B cell (primary cell): ENCODE results near the gene CERT1. TPM values are rescaled to one million over a fixed set of nuclear protein-coding genes. Genes with fewer than 3 reads are reported as not detected.
A peak's percentile ranks its signal among the peaks of the same experiment; 100 is the strongest.

Source experiments
- ATAC-seq: fragments of 200-7000 bp; cut with Tn5 transposase; one replicate; pipeline ENCODE4 v1.10.0; 2021; ENCODE audit warnings: low read depth, mild to moderate bottlenecking, moderate number of reproducible peaks, moderate library complexity
- CTCF ChIA-PET: fragments of 350-600 bp; sonication (Branson Sonifier 250); formaldehyde crosslinking; loops from one replicate; lab custom pipeline; 2021; ENCODE audit warnings: antibody characterized with exemption, inconsistent platforms; lab: Charles Lee
- POLR2A ChIA-PET: fragments of 350-600 bp; sonication (Branson Sonifier 250); formaldehyde crosslinking; loops from one replicate; lab custom pipeline; 2021; ENCODE audit warnings: antibody characterized with exemption; lab: Charles Lee
- DNase-seq: peaks from one replicate; pipeline ENCODE4 v3.0.0; 2013
- H2AFZ ChIP-seq: 2 replicates; pipeline ENCODE4 v1.6.1; 2012; ENCODE audit warnings: mild to moderate bottlenecking, low read depth, low read length; ENCODE audit not compliant: insufficient read depth, poor library complexity, severe bottlenecking
- H3K27ac ChIP-seq, 2 donors: 1 replicate in 1 of 2; 2 replicates in 1 of 2; pipeline ENCODE4 v1.5.1; 2012 to 2013; ENCODE audit warnings: low read length in 2 of 2, mild to moderate bottlenecking in 2 of 2, moderate library complexity in 1 of 2
- H3K27me3 ChIP-seq, 4 experiments: fragments of 200-600 bp in 1 of 4; sonication (generic) in 1 of 4; replicated peaks in 1 of 4; 1 replicate in 2 of 4; 2 replicates in 2 of 4; pipeline versions ENCODE4 v1.6.1 to v1.7.0; 2013 to 2016; ENCODE audit warnings: low read length in 3 of 4, mild to moderate bottlenecking in 2 of 4, mixed read lengths in 1 of 4, moderate library complexity in 1 of 4; ENCODE audit not compliant: insufficient read depth in 4 of 4, control insufficient read depth in 3 of 4; ENCODE audit errors: control extremely low read depth in 1 of 4
- H3K36me3 ChIP-seq, 2 experiments: replicated peaks in 1 of 2; 1 replicate in 1 of 2; 2 replicates in 1 of 2; pipeline versions ENCODE4 v1.6.1 to v1.7.1; 2013; ENCODE audit warnings: low read length in 1 of 2; ENCODE audit not compliant: insufficient read depth in 2 of 2, control insufficient read depth in 1 of 2; ENCODE audit errors: control extremely low read depth in 1 of 2, extremely low read depth in 1 of 2
- H3K4me1 ChIP-seq, 2 donors: fragments of 200-600 bp in 1 of 2; sonication (generic) in 1 of 2; 1 replicate in 1 of 2; 2 replicates in 1 of 2; pipeline versions ENCODE4 v1.5.1 to v1.6.1; 2013 to 2017; ENCODE audit warnings: low read length in 2 of 2; ENCODE audit not compliant: control insufficient read depth in 2 of 2, insufficient read depth in 2 of 2
- H3K4me2 ChIP-seq: replicated peaks from 2 replicates; pipeline ENCODE3; 2012; ENCODE audit warnings: mild to moderate bottlenecking, low read depth, low read length; ENCODE audit not compliant: poor library complexity, severe bottlenecking
- H3K4me3 ChIP-seq, 5 experiments: fragments of 200-600 bp in 1 of 5; sonication (generic) in 1 of 5; 1 replicate in 3 of 5; 2 replicates in 2 of 5; pipeline versions ENCODE4 v1.5.1 to v1.7.0; 2011 to 2016; ENCODE audit warnings: low read length in 4 of 5, mild to moderate bottlenecking in 4 of 5, low read depth in 2 of 5, control low read depth in 1 of 5, moderate library complexity in 1 of 5; ENCODE audit not compliant: insufficient read depth in 1 of 5; ENCODE audit errors: control extremely low read depth in 1 of 5, extremely low read depth in 1 of 5
- H3K79me2 ChIP-seq: fragments of 200-600 bp; sonication (generic); one replicate; pipeline ENCODE4 v1.6.0; 2016; ENCODE audit warnings: low read length; ENCODE audit not compliant: control insufficient read depth, insufficient read depth
- H3K9ac ChIP-seq: fragments of 200-600 bp; sonication (generic); 2 replicates; pipeline ENCODE4 v1.6.1; 2017; ENCODE audit warnings: mild to moderate bottlenecking, low read length, moderate library complexity
- H3K9me3 ChIP-seq, 3 donors: one replicate each; pipeline versions ENCODE4 v1.6.1 to v1.7.1; 2013; ENCODE audit warnings: low read length in 2 of 3; ENCODE audit not compliant: control insufficient read depth in 2 of 3, insufficient read depth in 1 of 3; ENCODE audit errors: control extremely low read depth in 1 of 3
- H4K20me1 ChIP-seq: 2 replicates; pipeline ENCODE4 v1.6.0; 2012; ENCODE audit warnings: mild to moderate bottlenecking, low read length; ENCODE audit not compliant: insufficient read depth, control insufficient read depth, poor library complexity, severe bottlenecking
- H3K27ac Mint-ChIP-seq: one replicate; pipeline ENCODE4 v1.8.0; 2021; ENCODE audit warnings: mixed read lengths
- H3K27me3 Mint-ChIP-seq: one replicate; pipeline ENCODE4 v1.8.0; 2021; ENCODE audit warnings: mixed read lengths
- H3K4me1 Mint-ChIP-seq: one replicate; pipeline ENCODE4 v1.8.0; 2021; ENCODE audit warnings: mixed read lengths
- H3K4me3 Mint-ChIP-seq: one replicate; pipeline ENCODE4 v1.8.0; 2021; ENCODE audit warnings: mixed read lengths
- H3K9me3 Mint-ChIP-seq: one replicate; pipeline ENCODE4 v1.8.0; 2022; ENCODE audit warnings: mixed read lengths; ENCODE audit not compliant: insufficient read depth
- CTCF ChIP-seq: fragments of 200-600 bp; IDR thresholded peaks from one replicate; pipeline ENCODE4 v1.8.0; 2022; ENCODE audit warnings: antibody characterized with exemption, mild to moderate bottlenecking
- EZH2 ChIP-seq: IDR thresholded peaks from 2 replicates; pipeline ENCODE4 v1.6.1; 2012; ENCODE audit warnings: borderline replicate concordance, low read depth, mild to moderate bottlenecking, moderate library complexity, low read length; ENCODE audit not compliant: insufficient read depth, poor library complexity, severe bottlenecking
- WGBS: methylation state at CpG from one replicate; pipeline ENCODE4 v1.1.5; 2013; ENCODE audit warnings: missing lambda C conversion rate; ENCODE audit not compliant: insufficient coverage; 5-methylcytosine and 5-hydroxymethylcytosine counted together
- intact Hi-C: fragments of 100-400 bp; cut with micrococcal nuclease; formaldehyde crosslinking; loops from one replicate; pipeline ENCODE4 v1.10.0; 2022
- polyA plus RNA-seq: library from polyadenylated mRNA; depleted of rRNA; stranded (reverse); fragments of >200 nt; gene quantifications from 2 replicates; pipeline ENCODE4 v1.2.3, GENCODE V29; 2012
- total RNA-seq, 2 donors: library from RNA; stranded (reverse); fragments of 120-200 nt in 1 of 2; gene quantifications; 1 replicate in 1 of 2; 2 replicates in 1 of 2; pipeline versions ENCODE4 v1.2.3 to v1.2.4, GENCODE V29; 2013 to 2022

CERT1 gene
- total and polyA plus RNA-seq, 2 donors (not counting 1 experiment from before 2014, with no cell fraction given), result 13.7 to 60.5 TPM

DNA sequence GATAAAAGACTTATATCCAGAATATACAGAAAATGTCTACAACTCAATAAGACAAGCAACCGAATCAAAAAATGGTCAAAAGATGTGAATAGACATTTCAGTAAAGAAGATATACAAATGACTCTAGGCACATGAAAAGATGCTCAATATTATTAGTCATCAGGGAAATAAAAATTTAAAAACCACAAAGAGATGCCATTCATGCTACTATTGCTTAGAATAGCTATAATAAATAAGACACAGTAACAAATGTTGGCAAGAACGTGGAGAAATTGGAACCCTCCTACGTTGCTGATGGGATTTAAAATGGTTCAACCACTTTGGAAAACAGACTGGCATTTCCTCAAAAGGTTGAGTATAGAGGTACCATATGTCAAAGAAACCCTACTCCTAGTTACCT is 40.0 kb upstream of the CERT1 start:
- no CpG with 5 or more reads among the region's 3 CpGs for WGBS
- H3K9me3 ChIP-seq, result no peaks in the 10 kb centered on the region
- H4K20me1 ChIP-seq, result no peaks in the 10 kb centered on the region
- no peak overlapping the region for H3K27ac Mint-ChIP-seq
- H3K36me3 ChIP-seq, result peaks cover 4 to 6% of the 10 kb centered on the region in 2 experiments
- intact Hi-C loops, result no loop called here
- no peak overlapping the region for H3K27ac ChIP-seq
- DNase-seq (no peak), ATAC-seq (no peak)
- H3K27me3 Mint-ChIP-seq, result no peaks in the 10 kb centered on the region
- CTCF ChIA-PET, result interaction anchor here (1.2 kb wide), 1 partner anchor 44 kb away, joined by 3 read pairs; no protein-coding TSS in a partner anchor
- POLR2A ChIA-PET, result no interaction called here
- H3K4me1 ChIP-seq, result no peaks in the 10 kb centered on the region
- no peaks in the 10 kb centered on the region for H3K27me3 ChIP-seq
- H3K4me3 ChIP-seq, result no peak overlapping the region
- H3K79me2 ChIP-seq, result peaks cover 4% of the 10 kb centered on the region
- TF ChIP-seq CTCF (no peak), EZH2 (no peak)
- H3K9me3 Mint-ChIP-seq, result no peaks in the 10 kb centered on the region
- peaks cover 11% of the 10 kb centered on the region for H3K4me1 Mint-ChIP-seq
- no peak overlapping the region for H3K4me3 Mint-ChIP-seq
- no peak overlapping the region for H3K4me2 ChIP-seq
- H2AFZ ChIP-seq, result no peak overlapping the region
- H3K9ac ChIP-seq, result no peak overlapping the region

GRCh38 chr5:75550597-75550996 is 39.2 kb upstream of the CERT1 start:
- ChIA-PET POLR2A (no interaction called here), CTCF (interaction anchor here (1.2 kb wide), 1 partner anchor 45 kb away, joined by 3 read pairs; no protein-coding TSS in a partner anchor)
- no CpG with 5 or more reads among the region's 1 CpG for WGBS
- Histone ChIP-seq H2AFZ (no peak overlapping the region), H3K27ac (no peak overlapping the region), H3K4me1 (no peaks in the 10 kb centered on the region), H4K20me1 (no peaks in the 10 kb centered on the region), H3K79me2 (peaks cover 4% of the 10 kb centered on the region), H3K4me2 (no peak overlapping the region), H3K9ac (no peak overlapping the region), H3K36me3 (peaks cover 4 to 5% of the 10 kb centered on the region in 2 experiments), H3K27me3 (no peaks in the 10 kb centered on the region), H3K4me3 (no peak overlapping the region), H3K9me3 (no peaks in the 10 kb centered on the region)
- intact Hi-C loops, result no loop called here
- H3K4me1 Mint-ChIP-seq, result peaks cover 9% of the 10 kb centered on the region
- no peak overlapping the region for H3K27ac Mint-ChIP-seq
- no peak overlapping the region for H3K4me3 Mint-ChIP-seq
- no peaks in the 10 kb centered on the region for H3K27me3 Mint-ChIP-seq
- peak; percentile 75 for ATAC-seq
- no peak for DNase-seq
- no peaks in the 10 kb centered on the region for H3K9me3 Mint-ChIP-seq
- TF ChIP-seq EZH2 (no peak), CTCF (no peak)
